ENCODE measurements around the gene SLN.

GRCh38 chr11:107736546-107736945 lies 24.7 kb upstream of the SLN start:
- TF ChIP-seq POLR2AphosphoS5 (IDR thresholded peaks at IDR 0.05; ENCODE audit: low read depth) (no peak), SPI1 (IDR thresholded peaks at IDR 0.05; ENCODE audit: borderline replicate concordance, low read depth) (no peak), REST (IDR thresholded peaks at IDR 0.05; ENCODE audit: insufficient replicate concordance, low read depth) (no peak)
- TF ChIP-seq, protein P1, sequence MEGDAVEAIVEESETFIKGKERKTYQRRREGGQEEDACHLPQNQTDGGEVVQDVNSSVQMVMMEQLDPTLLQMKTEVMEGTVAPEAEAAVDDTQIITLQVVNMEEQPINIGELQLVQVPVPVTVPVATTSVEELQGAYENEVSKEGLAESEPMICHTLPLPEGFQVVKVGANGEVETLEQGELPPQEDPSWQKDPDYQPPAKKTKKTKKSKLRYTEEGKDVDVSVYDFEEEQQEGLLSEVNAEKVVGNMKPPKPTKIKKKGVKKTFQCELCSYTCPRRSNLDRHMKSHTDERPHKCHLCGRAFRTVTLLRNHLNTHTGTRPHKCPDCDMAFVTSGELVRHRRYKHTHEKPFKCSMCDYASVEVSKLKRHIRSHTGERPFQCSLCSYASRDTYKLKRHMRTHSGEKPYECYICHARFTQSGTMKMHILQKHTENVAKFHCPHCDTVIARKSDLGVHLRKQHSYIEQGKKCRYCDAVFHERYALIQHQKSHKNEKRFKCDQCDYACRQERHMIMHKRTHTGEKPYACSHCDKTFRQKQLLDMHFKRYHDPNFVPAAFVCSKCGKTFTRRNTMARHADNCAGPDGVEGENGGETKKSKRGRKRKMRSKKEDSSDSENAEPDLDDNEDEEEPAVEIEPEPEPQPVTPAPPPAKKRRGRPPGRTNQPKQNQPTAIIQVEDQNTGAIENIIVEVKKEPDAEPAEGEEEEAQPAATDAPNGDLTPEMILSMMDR (IDR thresholded peaks at IDR 0.05; ENCODE audit: insufficient read depth, low read length): no peak
